Activated CD8-positive, alpha-beta T cell treated with anti-CD3 and anti-CD28 coated beads, Interleukin-2, amount 10 ng/mL, durations not matched to agents 7 days and 5 days (primary cell): ENCODE results near the gene GLT8D1. TPM values are rescaled to one million over a fixed set of nuclear protein-coding genes. Genes with fewer than 3 reads are reported as not detected.
A peak's percentile ranks its signal among the peaks of the same experiment; 100 is the strongest.
"Not testable (repeated sequence)": the region's sequence is repeated elsewhere in the genome, so short reads cannot be mapped to it uniquely, and the experiment has no call there.

Experiments used
- ATAC-seq: fragments of 150-1000 bp; cut with Tn5 transposase; one replicate; pipeline ENCODE4 v1.10.0; 2021; ENCODE audit warnings: moderate library complexity
- CTCF ChIA-PET: fragments of 350-600 bp; sonication (Branson Sonifier 250); formaldehyde crosslinking; loops from one replicate; lab custom pipeline; 2021; ENCODE audit warnings: antibody characterized with exemption; lab: Charles Lee
- POLR2A ChIA-PET: fragments of 350-600 bp; sonication (Branson Sonifier 250); formaldehyde crosslinking; loops from one replicate; lab custom pipeline; 2021; ENCODE audit warnings: antibody characterized with exemption; lab: Charles Lee
- DNase-seq: peaks from one replicate; pipeline ENCODE4 v3.0.0-alpha.2; 2020
- H3K27ac Mint-ChIP-seq: one replicate; pipeline ENCODE4 v1.8.0; 2021; ENCODE audit warnings: mild to moderate bottlenecking, mixed read lengths
- H3K27me3 Mint-ChIP-seq: one replicate; pipeline ENCODE4 v1.8.0; 2021; ENCODE audit warnings: low read depth, mixed read lengths
- H3K36me3 Mint-ChIP-seq: one replicate; pipeline ENCODE4 v1.8.0; 2021; ENCODE audit warnings: low read depth, mixed read lengths
- H3K4me1 Mint-ChIP-seq: one replicate; pipeline ENCODE4 v1.8.0; 2021; ENCODE audit warnings: low read depth, mixed read lengths
- H3K4me3 Mint-ChIP-seq: one replicate; pipeline ENCODE4 v1.8.0; 2021; ENCODE audit warnings: mild to moderate bottlenecking, mixed read lengths
- H3K9me3 Mint-ChIP-seq: one replicate; pipeline ENCODE4 v1.8.0; 2022; ENCODE audit warnings: mixed read lengths; ENCODE audit not compliant: insufficient read depth
- total RNA-seq, 2 experiments: library from RNA; stranded (reverse); gene quantifications; one replicate each; pipeline ENCODE4 v1.2.3, GENCODE V29; 2021

GLT8D1 gene
- total RNA-seq, 2 experiments from 2014 or later = 36.4 to 38.2 TPM

- POLR2A ChIA-PET, DNase-seq, ATAC-seq, H3K27me3 Mint-ChIP-seq, H3K27ac Mint-ChIP-seq, H3K4me3 Mint-ChIP-seq, CTCF ChIA-PET: not testable (repeated sequence)
- H3K36me3 Mint-ChIP-seq = peaks cover 56% of the 10 kb centered on the region
- peaks cover 13% of the 10 kb centered on the region for H3K4me1 Mint-ChIP-seq
- peaks cover 39% of the 10 kb centered on the region for H3K9me3 Mint-ChIP-seq
Observed at GRCh38 chr3:52728753-52729152, 23.2 kb upstream of the GLT8D1 start.

GRCh38 chr3:52724511-52724910 is 18.9 kb upstream of the GLT8D1 start:
- DNase-seq = no peak
- no peak overlapping the region for H3K27ac Mint-ChIP-seq
- ChIA-PET POLR2A (no interaction called here), CTCF (interaction anchor here (1.0 kb wide), 1 partner anchor 17 kb away, joined by 4 read pairs; no protein-coding TSS in a partner anchor)
- no peak for ATAC-seq
- H3K9me3 Mint-ChIP-seq = peaks cover 18% of the 10 kb centered on the region
- no peaks in the 10 kb centered on the region for H3K27me3 Mint-ChIP-seq
- H3K4me1 Mint-ChIP-seq = peaks cover 29% of the 10 kb centered on the region
- no peak overlapping the region for H3K4me3 Mint-ChIP-seq
- H3K36me3 Mint-ChIP-seq = peaks cover 24% of the 10 kb centered on the region

GRCh38 chr3:52723935-52724334 is 18.3 kb upstream of the GLT8D1 start:
- CTCF ChIA-PET = interaction anchor here (1.0 kb wide), 1 partner anchor 18 kb away, joined by 4 read pairs; no protein-coding TSS in a partner anchor
- DNase-seq (no peak), ATAC-seq (no peak)
- no peak overlapping the region for H3K4me3 Mint-ChIP-seq
- peaks cover 28% of the 10 kb centered on the region for H3K4me1 Mint-ChIP-seq
- POLR2A ChIA-PET = no interaction called here
- H3K36me3 Mint-ChIP-seq = peaks cover 23% of the 10 kb centered on the region
- no peaks in the 10 kb centered on the region for H3K27me3 Mint-ChIP-seq
- H3K27ac Mint-ChIP-seq = no peak overlapping the region
- peaks cover 16% of the 10 kb centered on the region for H3K9me3 Mint-ChIP-seq

GRCh38 chr3:52722491-52722890 is 16.9 kb upstream of the GLT8D1 start:
- ChIA-PET POLR2A (no interaction called here), CTCF (no interaction called here)
- DNase-seq (no peak), ATAC-seq (no peak)
- H3K27ac Mint-ChIP-seq = no peak overlapping the region
- H3K9me3 Mint-ChIP-seq = peaks cover 4% of the 10 kb centered on the region
- no peaks in the 10 kb centered on the region for H3K27me3 Mint-ChIP-seq
- H3K4me3 Mint-ChIP-seq = no peak overlapping the region
- H3K4me1 Mint-ChIP-seq = peaks cover 27% of the 10 kb centered on the region
- peaks cover 17% of the 10 kb centered on the region for H3K36me3 Mint-ChIP-seq

- Mint-ChIP-seq H3K4me1 (peaks cover 27% of the 10 kb centered on the region), H3K4me3 (no peak overlapping the region), H3K27ac (peak overlapping the region; percentile 75), H3K9me3 (peaks cover 3% of the 10 kb centered on the region), H3K36me3 (peaks cover 14% of the 10 kb centered on the region), H3K27me3 (no peaks in the 10 kb centered on the region)
- DNase-seq (no peak), ATAC-seq (no peak)
- ChIA-PET POLR2A (interaction anchor here (0.7 kb wide), 2 partner anchors 292 to 626 kb away, joined by 3 read pairs; no protein-coding TSS in a partner anchor), CTCF (interaction anchor here (1.1 to 2.0 kb wide), 3 partner anchors 9 to 351 kb away, joined by 3 to 8 read pairs (median 4); partner anchors contain the start of genes GLT8D1 and SPCS1)
Observed at GRCh38 chr3:52721730-52722008, 16.1 kb upstream of the GLT8D1 start.

GRCh38 chr3:52721002-52721729 is 15.6 kb upstream of the GLT8D1 start:
- Mint-ChIP-seq H3K36me3 (peaks cover 14% of the 10 kb centered on the region), H3K4me3 (peak overlapping the region; percentile 6), H3K27me3 (no peaks in the 10 kb centered on the region), H3K9me3 (peaks cover 3% of the 10 kb centered on the region), H3K27ac (peak overlapping the region; percentile 75), H3K4me1 (peaks cover 27% of the 10 kb centered on the region)
- CTCF ChIA-PET = interaction anchor here (0.7 to 2.0 kb wide), 7 partner anchors 10 to 351 kb away, joined by 3 to 8 read pairs (median 3); partner anchors contain the start of genes GLT8D1 and SPCS1
- ATAC-seq (peak; percentile 83), DNase-seq (peak; percentile 53)
- POLR2A ChIA-PET = interaction anchor here (0.5 to 1.7 kb wide), 6 partner anchors 15 to 627 kb away, joined by 3 to 8 read pairs (median 3); partner anchors contain the start of genes GLT8D1 and SPCS1

- peaks cover 14% of the 10 kb centered on the region for H3K36me3 Mint-ChIP-seq
- peaks cover 3% of the 10 kb centered on the region for H3K9me3 Mint-ChIP-seq
- POLR2A ChIA-PET = interaction anchor here (1.1 to 1.7 kb wide), 3 partner anchors 14 to 35 kb away, joined by 3 to 8 read pairs (median 3); partner anchors contain the start of genes GLT8D1 and SPCS1
- no peak for DNase-seq
- H3K4me1 Mint-ChIP-seq = peaks cover 27% of the 10 kb centered on the region
- H3K4me3 Mint-ChIP-seq = no peak overlapping the region
- CTCF ChIA-PET = no interaction called here
- no peaks in the 10 kb centered on the region for H3K27me3 Mint-ChIP-seq
- no peak overlapping the region for H3K27ac Mint-ChIP-seq
- ATAC-seq = no peak
Observed at GRCh38 chr3:52719618-52720017, 14.0 kb upstream of the GLT8D1 start.

GRCh38 chr3:52715714-52716305 is 10.2 kb upstream of the GLT8D1 start:
- ChIA-PET POLR2A (interaction anchor here (0.5 to 0.7 kb wide), 2 partner anchors 31 to 53 kb away, joined by 3 to 4 read pairs; no protein-coding TSS in a partner anchor), CTCF (no interaction called here)
- DNase-seq = no peak
- Mint-ChIP-seq H3K4me1 (peaks cover 10% of the 10 kb centered on the region), H3K4me3 (no peak overlapping the region), H3K27ac (no peak overlapping the region), H3K27me3 (no peaks in the 10 kb centered on the region), H3K36me3 (peaks cover 22% of the 10 kb centered on the region), H3K9me3 (peaks cover 3% of the 10 kb centered on the region)
- no peak for ATAC-seq

- POLR2A ChIA-PET = no interaction called here
- Mint-ChIP-seq H3K4me3 (no peak overlapping the region), H3K36me3 (peaks cover 22% of the 10 kb centered on the region), H3K4me1 (peaks cover 2% of the 10 kb centered on the region), H3K27me3 (no peaks in the 10 kb centered on the region), H3K27ac (no peak overlapping the region), H3K9me3 (peaks cover 2% of the 10 kb centered on the region)
- CTCF ChIA-PET = no interaction called here
- DNase-seq (no peak), ATAC-seq (no peak)
Observed at GRCh38 chr3:52714335-52715302, 9.0 kb upstream of the GLT8D1 start.

- H3K4me1 Mint-ChIP-seq = peaks cover 11% of the 10 kb centered on the region
- POLR2A ChIA-PET = no interaction called here
- H3K27ac Mint-ChIP-seq = no peak overlapping the region
- no peak overlapping the region for H3K4me3 Mint-ChIP-seq
- H3K27me3 Mint-ChIP-seq = no peaks in the 10 kb centered on the region
- DNase-seq = no peak
- no peaks in the 10 kb centered on the region for H3K9me3 Mint-ChIP-seq
- CTCF ChIA-PET = no interaction called here
- H3K36me3 Mint-ChIP-seq = peaks cover 27% of the 10 kb centered on the region
- no peak for ATAC-seq
Observed at GRCh38 chr3:52712291-52713212, 7.0 kb upstream of the GLT8D1 start.
